Peyer's patch (tissue), 4 donors: ENCODE results near the gene KCNB1.

Experiments used
- POLR2A ChIP-seq, 2 donors: fragments of 450-650 bp; IDR thresholded peaks; one replicate each; pipeline ENCODE4 v1.5.1; 2017; ENCODE audit warnings: antibody characterized with exemption in 2 of 2, mild to moderate bottlenecking in 2 of 2, moderate library complexity in 2 of 2
- TF ChIP-seq, protein P1 (sequence below), 6 experiments: fragments of 450-650 bp in 4 of 6; fragments of 200-600 bp in 2 of 6; sonication (generic) in 1 of 6; IDR thresholded peaks; one replicate each; pipeline ENCODE4 v1.5.1; 2017 to 2019; ENCODE audit warnings: antibody characterized with exemption in 6 of 6, mild to moderate bottlenecking in 3 of 6, moderate library complexity in 1 of 6

DNA sequence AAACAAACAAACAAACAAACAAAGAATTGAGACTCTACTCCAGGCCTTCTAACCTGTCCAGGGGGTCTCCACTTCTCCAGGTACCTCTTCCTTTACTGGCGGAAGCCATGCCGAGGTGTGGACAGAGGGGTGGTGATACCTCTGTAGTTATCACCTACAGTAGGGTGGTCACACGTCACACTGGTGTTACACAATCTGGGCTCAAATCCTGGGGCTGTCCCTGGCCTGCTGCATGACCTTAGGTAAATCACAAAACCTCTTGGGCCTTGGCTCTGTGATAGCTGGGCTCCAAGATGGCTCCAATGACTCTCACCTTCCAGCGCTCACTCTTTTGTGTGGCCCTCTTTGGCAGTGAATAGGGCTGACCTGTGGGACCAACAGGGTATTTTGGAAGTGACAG, 127.8 kb downstream of the KCNB1 start:
- TF ChIP-seq, protein P1, sequence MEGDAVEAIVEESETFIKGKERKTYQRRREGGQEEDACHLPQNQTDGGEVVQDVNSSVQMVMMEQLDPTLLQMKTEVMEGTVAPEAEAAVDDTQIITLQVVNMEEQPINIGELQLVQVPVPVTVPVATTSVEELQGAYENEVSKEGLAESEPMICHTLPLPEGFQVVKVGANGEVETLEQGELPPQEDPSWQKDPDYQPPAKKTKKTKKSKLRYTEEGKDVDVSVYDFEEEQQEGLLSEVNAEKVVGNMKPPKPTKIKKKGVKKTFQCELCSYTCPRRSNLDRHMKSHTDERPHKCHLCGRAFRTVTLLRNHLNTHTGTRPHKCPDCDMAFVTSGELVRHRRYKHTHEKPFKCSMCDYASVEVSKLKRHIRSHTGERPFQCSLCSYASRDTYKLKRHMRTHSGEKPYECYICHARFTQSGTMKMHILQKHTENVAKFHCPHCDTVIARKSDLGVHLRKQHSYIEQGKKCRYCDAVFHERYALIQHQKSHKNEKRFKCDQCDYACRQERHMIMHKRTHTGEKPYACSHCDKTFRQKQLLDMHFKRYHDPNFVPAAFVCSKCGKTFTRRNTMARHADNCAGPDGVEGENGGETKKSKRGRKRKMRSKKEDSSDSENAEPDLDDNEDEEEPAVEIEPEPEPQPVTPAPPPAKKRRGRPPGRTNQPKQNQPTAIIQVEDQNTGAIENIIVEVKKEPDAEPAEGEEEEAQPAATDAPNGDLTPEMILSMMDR (IDR thresholded peaks at IDR 0.05) = no peak
- TF ChIP-seq POLR2A (IDR thresholded peaks at IDR 0.05) = no peak
